HEK293T (cell line): ENCODE data around the gene R3HDM1.

Source experiments
- CTCF ChIA-PET: fragments of 350-600 bp; formaldehyde crosslinking; extraction: SDS; loops from one replicate; lab custom pipeline; 2021; ENCODE audit warnings: antibody characterized with exemption, inconsistent platforms; lab: Yijun Ruan, JAX
- POLR2A ChIA-PET: fragments of 350-600 bp; formaldehyde crosslinking; extraction: SDS; loops from one replicate; lab custom pipeline; 2020; ENCODE audit warnings: antibody characterized with exemption, inconsistent platforms; lab: Yijun Ruan, JAX
- DNase-seq: peaks from one replicate; pipeline ENCODE4 v3.0.0; 2012; ENCODE audit warnings: mixed read lengths; ENCODE audit errors: extremely low spot score
- ARNT ChIP-seq: fragments of 450-650 bp; IDR thresholded peaks from 2 replicates; pipeline ENCODE4 v1.6.1; 2017; ENCODE audit warnings: mild to moderate bottlenecking
- CTBP1 ChIP-seq: fragments of 450-650 bp; IDR thresholded peaks from 2 replicates; pipeline ENCODE4 v1.6.1; 2016; ENCODE audit warnings: borderline replicate concordance
- FOXA1 ChIP-seq: fragments of 450-650 bp; IDR thresholded peaks from 2 replicates; pipeline ENCODE4 v1.6.1; 2016; ENCODE audit warnings: mild to moderate bottlenecking
- FOXK2 ChIP-seq: fragments of 450-650 bp; IDR thresholded peaks from 2 replicates; pipeline ENCODE4 v1.6.1; 2016; ENCODE audit warnings: mild to moderate bottlenecking
- FOXM1 ChIP-seq: fragments of 450-650 bp; IDR thresholded peaks from 2 replicates; pipeline ENCODE4 v1.6.1; 2017; ENCODE audit warnings: mild to moderate bottlenecking, borderline replicate concordance
- L3MBTL2 ChIP-seq: fragments of 450-650 bp; conservative IDR thresholded peaks from 2 replicates; pipeline ENCODE4 v1.6.1; 2016; ENCODE audit warnings: mild to moderate bottlenecking
- PKNOX1 ChIP-seq: fragments of 450-650 bp; IDR thresholded peaks from 2 replicates; pipeline ENCODE4 v1.6.1; 2016
- SP1 ChIP-seq: fragments of 450-650 bp; IDR thresholded peaks from 2 replicates; pipeline ENCODE4 v1.6.1; 2017

The R3HDM1 gene

GRCh38 chr2:135773319-135773718, 242.0 kb downstream of the R3HDM1 start:
- DNase-seq: no peak
- no peak for TF ChIP-seq PKNOX1
- TF ChIP-seq FOXK2: no peak
- TF ChIP-seq FOXM1: no peak
- no peak for TF ChIP-seq SP1
- TF ChIP-seq FOXA1: no peak
- ChIA-PET CTCF (no interaction called here), POLR2A (no interaction called here)

GRCh38 chr2:135773917-135774316, 242.6 kb downstream of the R3HDM1 start:
- CTCF ChIA-PET: no interaction called here
- POLR2A ChIA-PET: no interaction called here
- DNase-seq: no peak
- TF ChIP-seq CTBP1 (no peak), L3MBTL2 (no peak), ARNT (no peak), FOXA1 (no peak)
